Measurements from ENCODE around the gene DMC1.

DNA sequence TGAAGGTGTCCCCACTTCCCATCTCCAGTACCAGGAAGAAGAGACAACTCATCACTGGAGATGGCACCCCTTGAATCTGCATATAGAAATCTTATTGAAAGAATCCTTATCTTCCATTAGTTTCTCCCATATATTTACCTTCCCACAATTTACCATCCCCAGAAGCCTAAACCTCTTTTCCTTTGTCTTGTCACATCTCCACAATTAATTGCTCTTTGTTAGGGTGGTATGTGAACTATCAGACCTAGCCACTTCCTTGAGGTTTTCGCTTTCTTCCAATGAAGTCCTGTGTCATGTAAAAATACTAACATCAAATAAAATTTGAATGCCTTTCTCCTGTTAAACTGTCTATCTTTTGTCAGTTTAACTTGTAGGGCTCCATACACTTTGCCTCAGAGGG is 48.3 kb upstream of the DMC1 start:
- TF ChIP-seq EP300 (IDR thresholded peaks at IDR 0.05; ENCODE audit: borderline replicate concordance in 1 of 2, low read depth in 1 of 2, low read length in 1 of 2) (no peak), NRF1 (IDR thresholded peaks at IDR 0.05; ENCODE audit: low read depth, low read length) (no peak), FOSL2 (IDR thresholded peaks at IDR 0.05; ENCODE audit: borderline replicate concordance, low read depth) (no peak), ZBTB33 (IDR thresholded peaks at IDR 0.05; ENCODE audit: borderline replicate concordance, low read depth) (no peak), CHD2 (IDR thresholded peaks at IDR 0.05; ENCODE audit: low read length, partially characterized antibody) (no peak)
- TF ChIP-seq, protein P1, sequence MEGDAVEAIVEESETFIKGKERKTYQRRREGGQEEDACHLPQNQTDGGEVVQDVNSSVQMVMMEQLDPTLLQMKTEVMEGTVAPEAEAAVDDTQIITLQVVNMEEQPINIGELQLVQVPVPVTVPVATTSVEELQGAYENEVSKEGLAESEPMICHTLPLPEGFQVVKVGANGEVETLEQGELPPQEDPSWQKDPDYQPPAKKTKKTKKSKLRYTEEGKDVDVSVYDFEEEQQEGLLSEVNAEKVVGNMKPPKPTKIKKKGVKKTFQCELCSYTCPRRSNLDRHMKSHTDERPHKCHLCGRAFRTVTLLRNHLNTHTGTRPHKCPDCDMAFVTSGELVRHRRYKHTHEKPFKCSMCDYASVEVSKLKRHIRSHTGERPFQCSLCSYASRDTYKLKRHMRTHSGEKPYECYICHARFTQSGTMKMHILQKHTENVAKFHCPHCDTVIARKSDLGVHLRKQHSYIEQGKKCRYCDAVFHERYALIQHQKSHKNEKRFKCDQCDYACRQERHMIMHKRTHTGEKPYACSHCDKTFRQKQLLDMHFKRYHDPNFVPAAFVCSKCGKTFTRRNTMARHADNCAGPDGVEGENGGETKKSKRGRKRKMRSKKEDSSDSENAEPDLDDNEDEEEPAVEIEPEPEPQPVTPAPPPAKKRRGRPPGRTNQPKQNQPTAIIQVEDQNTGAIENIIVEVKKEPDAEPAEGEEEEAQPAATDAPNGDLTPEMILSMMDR (IDR thresholded peaks at IDR 0.05): no peak
